H9 (cell line): ENCODE results near the gene SLC9A4. TPM values are rescaled to one million over a fixed set of nuclear protein-coding genes. Genes with fewer than 3 reads are reported as not detected.

Source experiments
- DNase-seq: peaks from one replicate; pipeline ENCODE4 v3.0.0-alpha.2; 2017
- H2AFZ ChIP-seq: one replicate; pipeline ENCODE4 v1.6.1; 2013; ENCODE audit warnings: mild to moderate bottlenecking, low read length, control low read depth, moderate library complexity
- H2AK5ac ChIP-seq: 2 replicates; pipeline ENCODE4 v1.6.1; 2013; ENCODE audit warnings: low read length, control low read depth, mixed read lengths; ENCODE audit not compliant: insufficient read length
- H2BK120ac ChIP-seq: one replicate; pipeline ENCODE4 v1.6.1; 2013; ENCODE audit warnings: low read depth, mild to moderate bottlenecking, low read length, control low read depth, inconsistent platforms; ENCODE audit not compliant: poor library complexity, severe bottlenecking
- H2BK12ac ChIP-seq: 2 replicates; pipeline ENCODE4 v1.6.1; 2013; ENCODE audit warnings: low read length, control low read depth, mixed read lengths, low read depth; ENCODE audit not compliant: insufficient read length
- H2BK15ac ChIP-seq: 2 replicates; pipeline ENCODE4 v1.6.1; 2013; ENCODE audit warnings: low read depth, low read length, control low read depth
- H2BK20ac ChIP-seq: one replicate; pipeline ENCODE4 v1.6.1; 2013; ENCODE audit warnings: low read depth, mild to moderate bottlenecking, low read length, control low read depth, inconsistent platforms; ENCODE audit not compliant: poor library complexity, severe bottlenecking
- H2BK5ac ChIP-seq: 2 replicates; pipeline ENCODE4 v1.6.1; 2013; ENCODE audit warnings: low read length, control low read depth, mixed read lengths; ENCODE audit not compliant: insufficient read length
- H3K14ac ChIP-seq: 2 replicates; pipeline ENCODE4 v1.6.1; 2013; ENCODE audit warnings: low read length, control low read depth; ENCODE audit not compliant: insufficient read depth
- H3K18ac ChIP-seq: 2 replicates; pipeline ENCODE4 v1.6.1; 2013; ENCODE audit warnings: low read depth, mild to moderate bottlenecking, mixed read lengths, low read length, control low read depth; ENCODE audit not compliant: insufficient read length
- H3K23ac ChIP-seq: 2 replicates; pipeline ENCODE4 v1.6.1; 2013; ENCODE audit warnings: low read length, control low read depth, mixed read lengths, low read depth; ENCODE audit not compliant: insufficient read length
- H3K23me2 ChIP-seq: 2 replicates; pipeline ENCODE4 v1.6.1; 2013; ENCODE audit warnings: low read depth, mild to moderate bottlenecking, mixed read lengths, low read length, control low read depth; ENCODE audit not compliant: insufficient read length, poor library complexity, severe bottlenecking
- H3K27ac ChIP-seq: 2 replicates; pipeline ENCODE4 v1.5.1; 2013; ENCODE audit warnings: low read length, control low read depth, mixed read lengths, low read depth; ENCODE audit not compliant: insufficient read length
- H3K27me3 ChIP-seq: 2 replicates; pipeline ENCODE4 v1.6.1; 2013; ENCODE audit warnings: low read length, control low read depth, inconsistent platforms; ENCODE audit not compliant: insufficient read depth
- H3K4ac ChIP-seq: 2 replicates; pipeline ENCODE4 v1.6.1; 2013; ENCODE audit warnings: low read depth, mild to moderate bottlenecking, control low read depth, inconsistent platforms, low read length, moderate library complexity
- H3K4me1 ChIP-seq: 2 replicates; pipeline ENCODE4 v1.6.1; 2013; ENCODE audit warnings: low read length, control low read depth, inconsistent platforms; ENCODE audit not compliant: insufficient read depth
- H3K4me2 ChIP-seq: 2 replicates; pipeline ENCODE4 v1.6.1; 2013; ENCODE audit warnings: low read length, control low read depth, mixed read lengths; ENCODE audit not compliant: insufficient read length, insufficient read depth
- H3K56ac ChIP-seq: 2 replicates; pipeline ENCODE4 v1.6.1; 2013; ENCODE audit warnings: low read depth, mild to moderate bottlenecking, mixed read lengths, low read length, control low read depth; ENCODE audit not compliant: insufficient read length
- H3K79me1 ChIP-seq: 2 replicates; pipeline ENCODE4 v1.6.1; 2013; ENCODE audit warnings: low read depth, mild to moderate bottlenecking, moderate library complexity, low read length, control low read depth, inconsistent platforms; ENCODE audit not compliant: insufficient read depth, poor library complexity, severe bottlenecking
- H3K79me2 ChIP-seq: 2 replicates; pipeline ENCODE4 v1.6.1; 2013; ENCODE audit warnings: low read length, control low read depth, inconsistent platforms; ENCODE audit not compliant: insufficient read depth
- H3K9ac ChIP-seq: 2 replicates; pipeline ENCODE4 v1.6.1; 2013; ENCODE audit warnings: low read length, control low read depth, mixed read lengths; ENCODE audit not compliant: insufficient read length; ENCODE audit errors: extremely low read depth
- H3K9me3 ChIP-seq: one replicate; pipeline ENCODE4 v1.6.1; 2013; ENCODE audit warnings: low read depth, low read length, inconsistent platforms; ENCODE audit not compliant: control insufficient read depth
- H3T11ph ChIP-seq: one replicate; pipeline ENCODE4 v1.6.1; 2013; ENCODE audit warnings: mild to moderate bottlenecking, low read length, control low read depth, inconsistent platforms
- H4K20me1 ChIP-seq: one replicate; pipeline ENCODE4 v1.6.1; 2013; ENCODE audit not compliant: control insufficient read depth, insufficient read length, insufficient read depth
- H4K5ac ChIP-seq: 2 replicates; pipeline ENCODE4 v1.6.1; 2013; ENCODE audit warnings: low read depth, mild to moderate bottlenecking, mixed read lengths, low read length, control low read depth; ENCODE audit not compliant: insufficient read length
- H4K8ac ChIP-seq: replicated peaks from 2 replicates; pipeline ENCODE4 v1.6.1; 2013; ENCODE audit warnings: low read length, control low read depth, mixed read lengths, low read depth; ENCODE audit not compliant: insufficient read length
- H4K91ac ChIP-seq: 2 replicates; pipeline ENCODE4 v1.6.1; 2013; ENCODE audit warnings: low read depth, mild to moderate bottlenecking, moderate library complexity, mixed read lengths, low read length, control low read depth; ENCODE audit not compliant: insufficient read length
- H3K27ac Mint-ChIP-seq, 3 experiments: 2 replicates in 2 of 3; 3 replicates in 1 of 3; pipeline ENCODE4 v1.8.0; 2020 to 2021; ENCODE audit warnings: mixed read lengths in 3 of 3, mild to moderate bottlenecking in 1 of 3, moderate library complexity in 1 of 3
- H3K27me3 Mint-ChIP-seq: 2 replicates; pipeline ENCODE4 v1.8.0; 2021; ENCODE audit warnings: low read depth, mild to moderate bottlenecking, moderate library complexity, mixed read lengths
- H3K36me3 Mint-ChIP-seq, 3 experiments: 2 replicates in 2 of 3; 3 replicates in 1 of 3; pipeline ENCODE4 v1.8.0; 2020 to 2021; ENCODE audit warnings: low read depth in 3 of 3, mixed read lengths in 3 of 3; ENCODE audit not compliant: insufficient read depth in 1 of 3
- H3K4me1 Mint-ChIP-seq, 2 experiments: 2 replicates each; pipeline ENCODE4 v1.8.0; 2020; ENCODE audit warnings: mixed read lengths in 2 of 2
- H3K4me3 Mint-ChIP-seq, 2 experiments: 2 replicates in 1 of 2; 3 replicates in 1 of 2; pipeline ENCODE4 v1.8.0; 2020 to 2021; ENCODE audit warnings: mild to moderate bottlenecking in 2 of 2, mixed read lengths in 2 of 2, moderate library complexity in 1 of 2
- H3K9me3 Mint-ChIP-seq, 2 experiments: 2 replicates in 1 of 2; 3 replicates in 1 of 2; pipeline ENCODE4 v1.8.0; 2020; ENCODE audit warnings: mild to moderate bottlenecking in 2 of 2, mixed read lengths in 2 of 2, moderate library complexity in 1 of 2
- CTCF ChIP-seq: fragments of 200-600 bp; sonication (generic); conservative IDR thresholded peaks from 3 replicates; pipeline ENCODE4 v1.8.0; 2021; ENCODE audit warnings: antibody characterized with exemption, mild to moderate bottlenecking
- whole genome bisulfite sequencing: extraction: QIAGEN DNeasy Blood & Tissue Kit; methylation state at CpG from one replicate; pipeline ENCODE4 v1.1.7; 2013; ENCODE audit warnings: missing lambda C conversion rate, low lambda C conversion rate, mixed read lengths; ENCODE audit not compliant: insufficient read length; ENCODE audit errors: extremely low coverage; 5-methylcytosine and 5-hydroxymethylcytosine counted together
- total RNA-seq: library from RNA; stranded (reverse); gene quantifications from 2 replicates; pipeline ENCODE4 v1.2.1, GENCODE V29; 2021

Gene SLC9A4
- total RNA-seq, 1 experiment from 2014 or later: not detected

- Histone ChIP-seq H2BK12ac (no peak overlapping the region), H4K20me1 (no peaks in the 10 kb centered on the region), H2AK5ac (no peak overlapping the region), H3K27me3 (no peaks in the 10 kb centered on the region), H3K18ac (no peak overlapping the region), H3K4ac (no peak overlapping the region), H3K4me2 (no peak overlapping the region), H3K27ac (no peak overlapping the region), H4K8ac (no peak overlapping the region), H2BK15ac (no peak overlapping the region), H2BK120ac (no peak overlapping the region), H2BK20ac (no peak overlapping the region), H3K4me1 (no peaks in the 10 kb centered on the region), H3K9ac (no peak overlapping the region), H3T11ph (no peak overlapping the region), H3K23me2 (no peaks in the 10 kb centered on the region), H3K79me1 (no peaks in the 10 kb centered on the region), H4K5ac (no peak overlapping the region), H3K9me3 (no peaks in the 10 kb centered on the region), H3K79me2 (no peaks in the 10 kb centered on the region), H4K91ac (no peak overlapping the region), H3K56ac (no peak overlapping the region), H2AFZ (no peak overlapping the region), H3K23ac (no peak overlapping the region), H3K14ac (no peak overlapping the region; the same call in 1 of the 2 replicates), H2BK5ac (no peak overlapping the region)
- TF ChIP-seq CTCF: no peak
- no peaks in the 10 kb centered on the region for H3K36me3 Mint-ChIP-seq
- peaks cover 4% of the 10 kb centered on the region; the same call in 1 of the 2 replicates for H3K27me3 Mint-ChIP-seq
- no CpG with 5 or more reads among the region's 2 CpGs for WGBS
- no peaks in the 10 kb centered on the region for H3K9me3 Mint-ChIP-seq
- no peak overlapping the region for H3K4me3 Mint-ChIP-seq
- H3K4me1 Mint-ChIP-seq: no peaks in the 10 kb centered on the region
- H3K27ac Mint-ChIP-seq: no peak overlapping the region
- DNase-seq: no peak
These were observed 40.6 kb upstream of the SLC9A4 start for GRCh38 chr2:102432386-102432785.
